BE2C (cell line): ENCODE data around the gene NUP58.

ENCODE experiments used
- DNase-seq: peaks from one replicate; pipeline ENCODE4 v3.0.0-alpha.2; 2020
- H3K27me3 ChIP-seq: fragments of 250-450 bp; sonication (Bioruptor Pico); 2 replicates; pipeline ENCODE4 v1.5.1; 2020; ENCODE audit warnings: mild to moderate bottlenecking
- H3K36me3 ChIP-seq: fragments of 250-450 bp; sonication (Bioruptor Pico); 2 replicates; pipeline ENCODE4 v1.5.1; 2020; ENCODE audit warnings: mild to moderate bottlenecking
- H3K4me1 ChIP-seq: fragments of 250-450 bp; sonication (Bioruptor Pico); 2 replicates; pipeline ENCODE4 v1.5.1; 2020
- H3K4me3 ChIP-seq: 2 replicates; pipeline ENCODE4 v1.5.1; 2011; ENCODE audit warnings: low read depth, low read length
- H3K9me3 ChIP-seq: fragments of 250-450 bp; sonication (Bioruptor Pico); 2 replicates; pipeline ENCODE4 v1.5.1; 2020
- CTCF ChIP-seq: IDR thresholded peaks from 2 replicates; pipeline ENCODE4 v1.5.1; 2012; ENCODE audit warnings: mild to moderate bottlenecking, low read depth, low read length

Gene NUP58

GRCh38 chr13:25345576-25345975 is 44.2 kb downstream of the NUP58 start:
- Histone ChIP-seq H3K9me3 (no peaks in the 10 kb centered on the region), H3K4me1 (no peaks in the 10 kb centered on the region), H3K4me3 (no peak overlapping the region), H3K27me3 (peaks cover 9% of the 10 kb centered on the region; the same call in 1 of the 2 replicates), H3K36me3 (no peaks in the 10 kb centered on the region)
- no peak for TF ChIP-seq CTCF
- DNase-seq, result no peak

- no peak for TF ChIP-seq CTCF
- Histone ChIP-seq H3K4me1 (no peaks in the 10 kb centered on the region), H3K27me3 (peaks cover 9% of the 10 kb centered on the region; the same call in 1 of the 2 replicates), H3K36me3 (no peaks in the 10 kb centered on the region), H3K4me3 (no peak overlapping the region), H3K9me3 (no peaks in the 10 kb centered on the region)
- no peak for DNase-seq
Observed at GRCh38 chr13:25347151-25347550, 45.7 kb downstream of the NUP58 start.

GRCh38 chr13:25351404-25351803 is 50.0 kb downstream of the NUP58 start:
- no peak for TF ChIP-seq CTCF
- H3K9me3 ChIP-seq, result no peaks in the 10 kb centered on the region
- H3K4me3 ChIP-seq, result no peak overlapping the region
- no peak for DNase-seq
- no peaks in the 10 kb centered on the region for H3K36me3 ChIP-seq
- H3K27me3 ChIP-seq, result peaks cover 6% of the 10 kb centered on the region; the same call in 1 of the 2 replicates
- H3K4me1 ChIP-seq, result no peaks in the 10 kb centered on the region

GRCh38 chr13:25352230-25352629 is 50.8 kb downstream of the NUP58 start:
- Histone ChIP-seq H3K4me3 (no peak overlapping the region), H3K9me3 (no peaks in the 10 kb centered on the region), H3K27me3 (peaks cover 3% of the 10 kb centered on the region; the same call in 1 of the 2 replicates), H3K4me1 (no peaks in the 10 kb centered on the region), H3K36me3 (no peaks in the 10 kb centered on the region)
- TF ChIP-seq CTCF, result no peak
- DNase-seq, result no peak

- Histone ChIP-seq H3K4me1 (no peaks in the 10 kb centered on the region), H3K4me3 (no peak overlapping the region), H3K9me3 (no peaks in the 10 kb centered on the region), H3K27me3 (no peaks in the 10 kb centered on the region), H3K36me3 (no peaks in the 10 kb centered on the region)
- DNase-seq, result no peak
- TF ChIP-seq CTCF, result no peak
Observed at GRCh38 chr13:25352806-25353205, 51.4 kb downstream of the NUP58 start.

- no peak for TF ChIP-seq CTCF
- H3K9me3 ChIP-seq, result no peaks in the 10 kb centered on the region
- no peaks in the 10 kb centered on the region for H3K36me3 ChIP-seq
- no peaks in the 10 kb centered on the region for H3K27me3 ChIP-seq
- H3K4me1 ChIP-seq, result no peaks in the 10 kb centered on the region
- no peak overlapping the region for H3K4me3 ChIP-seq
- no peak for DNase-seq
Observed at GRCh38 chr13:25353344-25353743, 51.9 kb downstream of the NUP58 start.
